ENCODE data around the gene CCT2.

CCT2 gene

DNA sequence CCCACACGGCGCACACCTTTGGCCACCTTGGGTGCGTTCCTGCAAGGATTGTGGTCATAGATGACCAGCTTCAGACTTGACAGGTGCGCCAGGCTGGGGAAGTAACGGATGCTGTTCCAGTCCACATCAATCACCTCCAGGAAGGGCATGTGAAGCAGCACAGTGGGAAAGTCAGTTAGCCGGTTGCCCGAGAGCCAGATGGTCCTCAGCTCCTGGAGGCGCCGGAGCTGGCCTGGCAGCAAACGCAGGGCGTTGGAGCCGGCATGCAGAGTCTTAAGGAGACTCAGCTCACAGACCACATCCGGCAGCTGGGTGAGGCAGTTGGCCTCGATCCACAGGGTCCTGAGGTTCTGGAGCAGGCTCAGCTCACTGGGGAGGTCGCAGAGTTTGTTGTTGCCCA lies 24.9 kb downstream of the CCT2 start:
- Histone ChIP-seq H3K36me3 (no peaks in the 10 kb centered on the region), H3K4me3 (ENCODE audit: low read depth, low read length) (no peak overlapping the region), H3K4me1 (no peaks in the 10 kb centered on the region), H3K27me3 (no peaks in the 10 kb centered on the region), H3K9me3 (no peaks in the 10 kb centered on the region)
- DNase-seq, result no peak
- TF ChIP-seq, protein P1, sequence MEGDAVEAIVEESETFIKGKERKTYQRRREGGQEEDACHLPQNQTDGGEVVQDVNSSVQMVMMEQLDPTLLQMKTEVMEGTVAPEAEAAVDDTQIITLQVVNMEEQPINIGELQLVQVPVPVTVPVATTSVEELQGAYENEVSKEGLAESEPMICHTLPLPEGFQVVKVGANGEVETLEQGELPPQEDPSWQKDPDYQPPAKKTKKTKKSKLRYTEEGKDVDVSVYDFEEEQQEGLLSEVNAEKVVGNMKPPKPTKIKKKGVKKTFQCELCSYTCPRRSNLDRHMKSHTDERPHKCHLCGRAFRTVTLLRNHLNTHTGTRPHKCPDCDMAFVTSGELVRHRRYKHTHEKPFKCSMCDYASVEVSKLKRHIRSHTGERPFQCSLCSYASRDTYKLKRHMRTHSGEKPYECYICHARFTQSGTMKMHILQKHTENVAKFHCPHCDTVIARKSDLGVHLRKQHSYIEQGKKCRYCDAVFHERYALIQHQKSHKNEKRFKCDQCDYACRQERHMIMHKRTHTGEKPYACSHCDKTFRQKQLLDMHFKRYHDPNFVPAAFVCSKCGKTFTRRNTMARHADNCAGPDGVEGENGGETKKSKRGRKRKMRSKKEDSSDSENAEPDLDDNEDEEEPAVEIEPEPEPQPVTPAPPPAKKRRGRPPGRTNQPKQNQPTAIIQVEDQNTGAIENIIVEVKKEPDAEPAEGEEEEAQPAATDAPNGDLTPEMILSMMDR (IDR thresholded peaks at IDR 0.05; ENCODE audit: low read depth, low read length), result no peak

DNA sequence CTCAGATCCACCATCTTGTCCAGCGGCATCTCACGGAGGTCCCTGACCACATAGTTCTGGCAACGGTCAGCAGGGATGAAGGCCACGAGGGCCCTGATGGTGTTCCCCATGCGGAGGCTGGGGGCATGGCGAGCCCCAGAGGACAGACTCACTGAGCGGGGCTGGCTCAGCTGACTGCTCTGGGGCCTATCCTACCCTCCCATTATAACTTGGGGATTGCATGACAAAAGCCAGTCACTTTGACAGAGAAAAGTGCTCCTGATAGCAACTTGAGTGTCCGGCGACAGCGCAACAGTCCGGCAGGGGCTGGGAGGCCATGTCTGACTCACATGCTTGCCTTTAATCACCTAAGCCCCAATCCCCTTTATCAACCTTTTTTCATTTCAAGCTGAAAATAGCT lies 25.5 kb downstream of the CCT2 start, which contains the start of gene LRRC10:
TSS of gene LRRC10 (minus strand) at position 179 of the 400 bp plus-strand sequence. CDS start at position 110, 69 bp downstream.
- Histone ChIP-seq H3K9me3 (no peaks in the 10 kb centered on the region), H3K27me3 (no peaks in the 10 kb centered on the region), H3K36me3 (no peaks in the 10 kb centered on the region), H3K4me1 (no peaks in the 10 kb centered on the region), H3K4me3 (ENCODE audit: low read depth, low read length) (no peak within 1 kb of the TSS)
- TF ChIP-seq, protein P1 (IDR thresholded peaks at IDR 0.05; ENCODE audit: low read depth, low read length), result no peak
- no peak for DNase-seq

DNA sequence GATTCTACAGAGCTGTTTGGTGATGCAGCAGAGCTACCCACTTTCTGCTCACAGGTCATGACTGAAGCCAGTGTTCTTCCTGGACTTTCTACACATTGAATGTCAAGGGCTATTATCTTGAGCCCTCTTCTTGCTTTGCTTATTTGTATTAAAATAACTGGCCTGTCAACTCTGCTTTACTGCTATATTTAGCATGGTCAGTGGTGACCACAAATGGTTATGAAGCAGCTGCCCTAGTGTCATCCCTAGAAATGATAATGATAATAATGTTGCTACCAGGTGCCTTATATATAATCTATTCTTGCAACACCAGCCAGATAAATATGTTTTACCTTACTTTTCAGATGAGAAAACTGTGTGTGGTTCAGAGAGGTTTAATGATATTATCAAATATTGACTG lies 28.1 kb downstream of the CCT2 start:
- TF ChIP-seq, protein P1 (IDR thresholded peaks at IDR 0.05; ENCODE audit: low read depth, low read length), result no peak
- Histone ChIP-seq H3K4me3 (ENCODE audit: low read depth, low read length) (no peak overlapping the region), H3K9me3 (no peaks in the 10 kb centered on the region), H3K36me3 (no peaks in the 10 kb centered on the region), H3K27me3 (no peaks in the 10 kb centered on the region), H3K4me1 (no peaks in the 10 kb centered on the region)
- no peak for DNase-seq

DNA sequence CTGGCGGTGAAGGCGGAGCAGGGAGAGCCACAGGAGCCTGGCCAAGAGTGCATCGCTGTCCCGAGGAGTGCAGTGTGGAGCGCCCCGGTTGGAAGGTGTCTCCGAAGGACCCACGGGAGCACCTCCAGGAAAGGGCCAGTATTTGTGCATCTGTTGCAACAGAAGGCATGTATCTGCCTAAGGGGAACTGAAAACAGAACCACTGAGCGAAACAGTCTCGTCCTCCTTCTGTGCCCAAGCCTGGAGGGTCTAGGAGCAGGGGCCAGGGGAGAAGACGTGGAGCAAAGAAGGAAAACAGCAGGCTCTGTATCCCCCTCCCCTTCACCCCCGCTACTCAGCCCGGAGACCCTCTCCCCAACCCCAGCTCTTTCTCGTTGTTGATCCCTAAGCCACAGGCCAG lies 30.8 kb downstream of the CCT2 start:
- DNase-seq, result no peak
- Histone ChIP-seq H3K4me3 (ENCODE audit: low read depth, low read length) (no peak overlapping the region), H3K36me3 (no peaks in the 10 kb centered on the region), H3K9me3 (no peaks in the 10 kb centered on the region), H3K4me1 (peaks cover 5% of the 10 kb centered on the region), H3K27me3 (no peaks in the 10 kb centered on the region)
- TF ChIP-seq, protein P1 (IDR thresholded peaks at IDR 0.05; ENCODE audit: low read depth, low read length), result no peak

DNA sequence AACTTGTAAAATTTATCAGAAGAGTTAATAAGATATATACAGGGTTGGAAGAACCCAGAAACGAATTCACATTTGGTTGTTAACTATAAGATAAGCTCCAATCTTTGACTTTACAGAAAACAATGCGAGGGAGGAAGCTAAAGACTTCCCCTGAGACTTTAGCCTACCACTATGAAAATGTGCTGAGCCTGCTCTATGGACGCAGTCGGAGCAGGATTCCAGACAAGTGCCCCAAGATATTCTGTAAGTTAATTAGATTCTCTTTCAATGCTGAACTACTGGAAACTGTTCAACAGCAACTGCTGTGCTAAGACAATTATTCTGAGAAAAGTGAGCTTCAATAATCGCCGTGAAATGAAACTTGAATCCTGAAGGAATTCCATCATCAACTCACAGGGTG lies 33.8 kb downstream of the CCT2 start:
- TF ChIP-seq, protein P1 (IDR thresholded peaks at IDR 0.05; ENCODE audit: low read depth, low read length), result no peak

DNA sequence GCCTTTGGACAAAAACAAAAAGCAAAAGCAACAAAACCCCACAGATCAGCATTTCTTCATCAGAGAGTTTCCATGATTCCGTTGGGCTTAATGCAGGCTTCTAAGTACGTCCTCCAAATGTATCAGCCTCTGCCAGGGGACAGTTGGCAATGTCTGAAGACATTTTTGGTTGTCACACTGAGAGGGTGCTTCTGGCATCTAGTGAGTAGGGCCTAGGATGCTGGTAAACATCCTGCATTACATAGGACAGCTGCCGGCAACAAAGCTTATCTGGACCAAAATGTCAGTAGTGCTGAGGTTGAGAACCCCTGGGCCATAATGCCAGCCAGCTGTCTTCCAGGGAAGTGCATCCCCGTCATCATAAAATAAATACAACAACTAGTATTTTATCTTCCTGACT lies 34.8 kb downstream of the CCT2 start:
- TF ChIP-seq, protein P1 (IDR thresholded peaks at IDR 0.05; ENCODE audit: low read depth, low read length), result no peak
- no peak for DNase-seq
- Histone ChIP-seq H3K36me3 (no peaks in the 10 kb centered on the region), H3K4me3 (ENCODE audit: low read depth, low read length) (no peak overlapping the region), H3K4me1 (peaks cover 5% of the 10 kb centered on the region), H3K9me3 (no peaks in the 10 kb centered on the region), H3K27me3 (no peaks in the 10 kb centered on the region)

More for the DNA sequence above, 33.8 kb downstream of the CCT2 start:
- no peak for DNase-seq
- Histone ChIP-seq H3K36me3 (no peaks in the 10 kb centered on the region), H3K4me3 (ENCODE audit: low read depth, low read length) (no peak overlapping the region), H3K9me3 (no peaks in the 10 kb centered on the region), H3K27me3 (no peaks in the 10 kb centered on the region), H3K4me1 (peaks cover 5% of the 10 kb centered on the region)

All from BE2C (cell line).